GM21367 (cell line): ENCODE results near the gene TULP4.
"Not testable (repeated sequence)": the region's sequence is repeated elsewhere in the genome, so short reads cannot be mapped to it uniquely, and the experiment has no call there.

Source experiments
- ATAC-seq: cut with Tn5 transposase; IDR thresholded peaks from one replicate; pipeline ENCODE4 v1.9.1; 2021; ENCODE audit not compliant: unreplicated experiment

The TULP4 gene

DNA sequence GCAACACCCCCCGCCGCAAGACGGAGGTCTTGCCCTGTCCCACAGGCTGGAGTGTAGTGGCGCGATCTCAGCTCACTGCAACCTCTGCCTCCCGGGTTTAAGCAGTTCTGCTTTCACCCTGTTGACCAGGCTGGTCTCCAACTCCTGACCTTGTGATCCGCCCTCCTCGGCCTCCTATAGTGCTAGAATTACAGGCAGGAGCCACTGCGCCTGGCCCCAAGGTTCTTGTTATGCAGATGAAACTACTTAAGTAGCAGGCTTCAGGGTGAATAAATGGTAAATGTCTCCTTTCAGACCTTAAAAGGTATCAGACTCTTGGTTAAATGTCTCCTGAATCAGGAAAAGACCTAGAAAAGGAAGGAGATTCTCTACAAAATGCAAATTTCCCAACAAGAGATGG, 152.2 kb downstream of the TULP4 start:
- ATAC-seq = no peak

DNA sequence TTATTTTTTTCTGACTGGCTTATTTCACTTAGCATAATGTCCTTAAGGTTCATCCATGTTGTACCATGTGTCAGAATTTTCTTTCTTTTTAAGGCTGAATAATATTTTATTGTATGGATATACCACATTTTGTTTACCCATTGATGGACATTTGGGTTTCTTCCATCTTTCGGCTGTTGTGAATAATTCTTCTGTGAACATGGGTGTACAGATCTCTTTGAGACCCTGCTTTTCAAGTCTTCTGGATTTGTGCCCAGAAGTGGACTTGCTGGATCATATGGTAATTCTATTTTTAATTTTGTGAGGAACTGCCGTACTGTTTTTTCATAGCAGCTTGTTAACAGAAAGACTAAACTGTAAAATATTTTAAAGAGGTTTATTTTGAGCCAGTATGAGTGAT, 153.0 kb downstream of the TULP4 start:
- ATAC-seq = no peak

DNA sequence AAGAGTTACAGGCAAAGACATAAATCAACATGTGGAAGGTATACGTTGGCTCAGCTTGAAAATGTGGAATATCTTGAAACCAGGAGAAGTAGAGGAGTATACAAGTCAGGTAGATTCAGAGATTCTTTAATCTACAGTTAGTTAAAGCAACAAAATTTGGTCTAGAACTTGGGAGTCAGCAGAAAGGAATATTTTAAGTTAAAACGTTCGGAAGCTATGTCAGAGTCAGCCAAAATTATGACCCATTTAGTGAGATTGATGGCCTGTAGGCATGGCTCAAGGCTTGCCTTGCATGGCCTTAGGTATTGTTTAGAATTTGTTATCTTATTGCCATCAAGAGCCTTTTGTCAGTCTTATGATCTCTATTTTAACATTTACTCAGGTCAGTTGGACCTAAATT, 153.5 kb downstream of the TULP4 start:
- no peak for ATAC-seq

DNA sequence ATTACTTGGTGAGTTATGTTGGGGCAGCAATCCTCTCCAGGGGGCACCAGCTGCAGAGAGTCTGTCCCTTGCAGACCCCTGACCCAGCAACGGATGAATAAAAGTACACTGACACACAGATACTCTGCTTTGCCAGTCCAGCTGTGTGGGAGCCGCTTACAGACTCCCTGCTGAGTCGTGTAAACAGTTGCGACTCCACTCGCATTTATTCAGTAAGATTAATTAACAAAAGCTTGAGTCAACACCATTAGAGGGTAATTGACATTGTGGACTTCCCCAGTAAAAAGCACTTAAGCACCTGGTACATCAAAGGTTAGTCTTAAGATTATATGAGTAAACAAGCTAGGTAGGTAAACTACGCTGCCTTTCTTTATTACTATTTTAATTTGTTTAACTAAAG, 155.7 kb downstream of the TULP4 start:
- no peak for ATAC-seq

DNA sequence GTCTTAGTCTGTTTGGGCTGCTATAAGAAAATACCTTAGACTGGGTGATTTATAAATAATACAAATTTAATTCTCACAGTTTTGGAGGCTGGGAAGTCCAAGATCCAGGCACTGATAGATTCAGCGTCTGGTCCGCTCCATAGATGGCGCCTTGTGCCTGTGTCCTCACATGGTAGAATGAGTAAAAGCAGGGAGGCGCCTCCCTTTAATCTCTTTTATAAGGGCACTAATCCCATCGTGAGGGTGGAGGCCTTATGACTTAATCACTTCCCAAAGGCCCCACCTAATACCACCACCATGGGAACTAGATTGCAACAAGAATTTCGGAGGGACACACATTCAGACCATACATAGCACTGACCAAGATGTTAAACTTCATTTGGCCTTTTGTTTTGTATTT, 156.4 kb downstream of the TULP4 start:
- ATAC-seq = no peak

DNA sequence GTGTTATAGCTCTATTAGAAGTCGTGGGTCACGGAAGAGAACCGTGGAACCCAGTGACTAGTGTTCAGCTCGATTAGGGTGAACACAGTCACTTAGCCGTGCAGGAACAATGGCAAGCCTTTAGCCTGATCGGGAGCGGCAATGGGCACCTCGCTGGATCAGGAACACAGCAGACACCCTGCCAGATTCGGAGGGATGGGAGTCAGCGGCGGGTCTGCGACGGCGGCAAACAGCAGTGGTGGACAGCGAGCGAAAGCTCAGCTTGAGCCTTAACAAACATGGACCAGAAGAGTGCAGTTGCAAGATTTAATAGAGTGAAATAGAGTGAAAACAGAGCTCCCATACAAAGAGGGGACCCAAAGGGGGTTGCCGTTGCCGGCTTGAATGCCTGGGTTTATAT, 157.8 kb downstream of the TULP4 start:
- ATAC-seq = not testable (repeated sequence)

DNA sequence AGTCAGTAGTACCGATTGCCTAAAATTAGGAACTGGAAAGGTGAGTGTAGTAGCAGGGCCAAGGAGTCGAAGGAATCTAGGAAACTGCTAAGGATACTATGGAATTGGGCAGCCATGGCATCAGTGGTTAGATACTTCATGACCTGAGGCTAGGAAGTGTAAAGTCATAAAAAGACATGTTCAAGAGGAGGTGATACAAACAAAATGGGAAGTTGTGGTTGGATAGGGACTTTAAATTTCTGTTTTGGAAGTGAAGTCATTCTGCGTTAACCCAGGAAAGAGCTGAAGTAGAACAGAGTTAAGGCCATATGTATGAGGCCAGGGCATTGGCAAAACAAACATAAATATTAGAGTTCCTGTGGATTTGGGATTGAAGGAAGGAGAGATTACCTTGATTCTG, 159.1 kb downstream of the TULP4 start:
- ATAC-seq = no peak

GRCh38 chr6:158472447-158472846, 160.2 kb downstream of the TULP4 start:
- ATAC-seq = no peak

- no peak for ATAC-seq
Observed at GRCh38 chr6:158474961-158475343, 162.7 kb downstream of the TULP4 start.

- ATAC-seq = peak; percentile 62
Observed at GRCh38 chr6:158475344-158476302, 163.4 kb downstream of the TULP4 start.

- no peak for ATAC-seq
Observed at GRCh38 chr6:158476389-158476788, 164.1 kb downstream of the TULP4 start.

DNA sequence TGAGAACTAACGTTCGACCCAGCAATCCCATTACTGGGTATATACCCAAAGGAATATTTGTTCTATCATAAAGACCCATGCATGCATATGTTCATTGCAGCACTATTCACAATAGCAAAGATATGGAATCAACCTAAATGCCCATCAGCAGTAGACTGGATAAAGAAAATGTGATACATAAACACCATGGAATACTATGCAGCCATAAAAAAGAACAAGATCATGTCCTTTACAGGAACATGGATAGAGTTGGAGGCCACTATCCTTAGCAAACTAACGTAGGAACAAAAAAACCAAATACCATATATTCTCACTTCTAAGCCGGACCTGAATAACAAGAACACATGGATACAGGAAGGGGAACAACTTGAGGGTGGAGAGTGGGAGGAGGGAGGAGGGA, 165.5 kb downstream of the TULP4 start:
- not testable (repeated sequence) for ATAC-seq

DNA sequence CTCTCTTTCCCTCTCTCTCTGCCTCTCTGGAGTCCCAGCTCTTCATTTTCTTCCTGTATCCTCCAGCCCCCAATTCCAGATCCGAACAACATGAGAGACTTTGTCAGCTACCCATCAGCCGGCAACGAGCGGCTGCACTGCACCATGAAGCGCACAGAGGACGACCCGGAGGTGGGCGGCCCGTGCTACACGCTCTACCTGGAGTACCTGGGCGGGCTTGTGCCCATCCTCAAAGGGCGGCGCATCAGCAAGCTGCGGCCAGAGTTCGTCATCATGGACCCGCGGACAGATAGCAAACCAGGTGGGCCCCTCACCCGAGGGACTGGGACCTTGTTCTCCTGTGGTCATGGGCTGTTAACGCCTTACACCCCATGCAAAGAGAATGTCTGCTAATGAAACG, 168.7 kb downstream of the TULP4 start:
- ATAC-seq = no peak

DNA sequence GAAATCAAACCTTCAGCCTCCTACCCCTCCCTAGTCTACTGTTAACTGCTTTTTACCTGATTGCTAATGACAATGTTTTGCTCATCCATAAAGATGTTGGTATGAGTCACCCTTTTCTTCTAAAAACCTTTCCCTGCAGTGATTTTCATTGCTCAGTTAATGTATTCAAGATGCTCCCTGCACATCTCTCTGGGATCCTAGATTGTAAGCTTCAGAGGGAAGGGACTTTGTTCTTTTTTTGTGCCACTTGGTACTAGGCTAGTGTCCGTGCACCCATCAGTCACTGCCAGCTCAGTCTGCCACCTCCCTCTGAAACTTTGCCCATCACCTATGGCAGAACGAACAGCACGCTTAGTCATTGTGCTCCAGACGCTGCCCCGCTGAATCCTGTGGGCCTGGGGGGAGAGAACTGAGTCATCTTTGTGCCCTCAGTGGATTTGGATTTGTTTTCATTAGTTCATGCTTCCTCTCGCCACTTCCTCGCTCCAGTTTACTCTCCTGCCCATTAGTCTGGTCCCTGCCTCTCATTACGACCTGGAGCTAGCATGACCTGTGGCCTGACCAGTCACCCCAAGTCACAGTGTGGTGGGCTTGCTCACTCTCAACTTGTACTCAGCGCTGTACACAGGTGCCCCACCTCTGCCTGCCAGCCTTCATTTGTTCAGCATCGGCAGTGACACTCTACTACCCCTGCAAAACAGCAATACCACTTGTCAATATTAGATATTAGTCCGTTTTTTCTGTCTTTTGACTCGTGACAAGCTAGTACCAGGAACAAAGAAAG, 169.6 kb downstream of the TULP4 start:
- ATAC-seq = no peak

- no peak for ATAC-seq
Observed at GRCh38 chr6:158485431-158485830, 173.2 kb downstream of the TULP4 start.

GRCh38 chr6:158487495-158487894, 175.2 kb downstream of the TULP4 start:
- ATAC-seq = no peak

DNA sequence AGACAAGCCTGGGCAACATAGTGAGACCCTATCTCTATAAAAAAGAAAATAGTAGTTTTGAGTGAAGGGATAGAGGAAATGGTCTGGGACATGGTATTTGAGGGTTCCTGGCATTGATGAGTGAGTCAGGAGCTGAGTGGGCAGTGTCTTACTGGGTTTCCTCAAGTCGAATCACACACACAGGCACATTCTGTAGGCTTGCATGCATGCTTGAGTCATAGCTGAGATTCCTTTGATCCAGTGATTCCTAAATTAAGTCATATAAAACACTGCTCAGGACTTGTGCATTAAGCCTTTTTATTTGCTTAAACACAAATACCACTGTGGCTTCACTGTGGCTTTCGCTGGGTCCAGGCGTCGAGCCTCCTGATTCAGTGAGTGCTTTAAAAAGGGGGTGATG, 175.8 kb downstream of the TULP4 start:
- no peak for ATAC-seq

DNA sequence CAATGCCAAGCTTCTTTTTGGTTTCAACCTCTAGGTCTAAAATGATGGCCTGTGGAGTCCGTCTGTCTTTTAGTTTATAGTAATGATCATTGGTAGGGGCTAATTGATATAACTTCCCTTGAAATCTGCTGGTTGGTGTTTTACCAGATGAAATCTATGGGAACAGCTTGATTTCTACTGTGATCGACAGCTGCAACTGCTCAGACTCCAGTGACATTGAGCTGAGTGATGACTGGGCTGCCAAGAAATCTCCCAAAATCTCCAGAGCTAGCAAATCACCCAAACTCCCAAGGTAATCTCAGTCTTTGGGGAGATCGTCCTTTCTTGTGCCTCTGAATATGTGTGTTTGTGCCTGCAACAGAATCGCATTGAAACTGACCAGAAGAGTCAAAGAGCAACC, 177.2 kb downstream of the TULP4 start:
- ATAC-seq = no peak

DNA sequence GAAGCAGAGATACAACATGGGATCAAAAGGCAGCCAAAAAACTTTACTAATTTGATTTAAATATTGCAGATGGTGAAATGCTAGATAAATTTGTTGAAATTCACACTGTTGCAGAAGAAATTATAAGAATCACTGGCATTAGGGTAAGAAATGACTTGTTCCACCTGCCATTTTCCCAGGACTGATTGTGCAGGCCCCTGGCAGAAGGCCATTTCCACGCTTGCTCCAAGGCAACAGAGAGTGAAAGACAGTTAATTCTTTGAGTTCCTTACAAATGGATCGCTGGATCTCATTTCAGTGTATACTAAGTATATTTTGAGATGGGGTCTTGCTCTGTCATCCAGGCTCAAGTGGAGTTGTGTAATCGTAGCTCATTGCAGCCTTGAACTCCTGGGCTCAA, 180.6 kb downstream of the TULP4 start:
- no peak for ATAC-seq

DNA sequence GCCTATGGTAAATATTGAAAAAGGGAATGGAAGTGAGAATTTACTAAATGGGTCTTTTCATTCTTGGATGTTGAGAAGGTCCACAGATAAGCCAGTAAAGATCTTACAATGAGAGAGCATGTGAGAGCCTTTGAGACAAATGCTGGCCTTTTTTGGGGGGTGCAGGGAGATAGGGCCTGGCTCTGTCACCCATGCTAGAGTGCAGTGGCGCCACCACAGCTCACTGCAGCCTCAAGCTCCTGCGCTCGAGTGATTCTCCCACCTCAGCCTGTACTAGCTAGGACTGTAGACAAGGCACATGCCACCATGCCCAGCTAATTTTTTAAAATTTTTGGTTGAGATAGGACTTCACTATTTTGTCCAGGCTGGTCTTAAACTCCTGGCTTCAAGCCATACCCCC, 184.4 kb downstream of the TULP4 start:
- ATAC-seq = no peak

GRCh38 chr6:158497620-158498019, 185.4 kb downstream of the TULP4 start:
- ATAC-seq = no peak

DNA sequence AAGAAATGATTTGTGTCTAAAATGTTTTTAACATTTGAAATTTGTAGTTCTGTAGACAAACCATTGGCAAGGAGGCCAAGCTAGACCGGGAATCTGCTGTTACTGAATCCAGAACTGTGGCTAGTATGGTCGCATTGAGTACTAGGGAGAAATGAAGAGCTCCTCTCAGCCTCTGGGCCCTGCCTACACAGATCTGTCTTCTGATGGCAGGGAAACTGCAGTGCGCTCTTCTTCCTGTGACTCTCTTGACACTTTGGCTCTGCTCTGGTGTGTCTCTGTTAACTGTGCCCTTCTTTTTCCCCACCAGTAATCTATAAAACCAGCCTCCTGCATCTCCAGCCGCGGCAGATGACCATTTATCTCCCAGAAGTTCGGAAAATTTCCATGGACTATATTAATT, 186.1 kb downstream of the TULP4 start:
- no peak for ATAC-seq
